IPS-NIHi11 (cell line): ENCODE measurements around the gene KCNA3.
"Not testable (repeated sequence)": the region's sequence is repeated elsewhere in the genome, so short reads cannot be mapped to it uniquely, and the experiment has no call there.

Experiments
- DNase-seq: peaks from one replicate; pipeline ENCODE4 v3.0.0; 2012; ENCODE audit warnings: mixed read lengths, low spot score

The KCNA3 gene

GRCh38 chr1:110677526-110677925, 2.8 kb upstream of the KCNA3 start:
- DNase-seq = no peak

GRCh38 chr1:110676970-110677369, 2.2 kb upstream of the KCNA3 start:
- DNase-seq = no peak

- no peak for DNase-seq
Measured at GRCh38 chr1:110675060-110675791, 486 bp upstream of the KCNA3 start.

- DNase-seq = no peak
Measured at GRCh38 chr1:110673805-110674336, 869 bp downstream of the KCNA3 start.

GRCh38 chr1:110673197-110673701, 1.5 kb downstream of the KCNA3 start:
- no peak for DNase-seq

- DNase-seq = no peak
Measured at GRCh38 chr1:110672753-110673108, 2.0 kb downstream of the KCNA3 start.

GRCh38 chr1:110672001-110672752, 2.6 kb downstream of the KCNA3 start:
- DNase-seq = peak; percentile 44

- DNase-seq = no peak
Measured at GRCh38 chr1:110671361-110671760, 3.4 kb downstream of the KCNA3 start.

GRCh38 chr1:110668549-110668948, 6.2 kb downstream of the KCNA3 start:
- no peak for DNase-seq

- no peak for DNase-seq
Measured at GRCh38 chr1:110667776-110668175, 7.0 kb downstream of the KCNA3 start.

GRCh38 chr1:110663241-110663640, 11.5 kb downstream of the KCNA3 start:
- no peak for DNase-seq

- not testable (repeated sequence) for DNase-seq
Measured at GRCh38 chr1:110659559-110659958, 15.2 kb downstream of the KCNA3 start.

GRCh38 chr1:110657351-110657750, 17.4 kb downstream of the KCNA3 start:
- DNase-seq = no peak

- no peak for DNase-seq
Measured at GRCh38 chr1:110650609-110651008, 24.1 kb downstream of the KCNA3 start.

GRCh38 chr1:110648417-110648816, 26.3 kb downstream of the KCNA3 start:
- no peak for DNase-seq

GRCh38 chr1:110647254-110647891, 27.4 kb downstream of the KCNA3 start:
- DNase-seq = no peak

- no peak for DNase-seq
Measured at GRCh38 chr1:110645821-110646735, 28.7 kb downstream of the KCNA3 start.

- no peak for DNase-seq
Measured at GRCh38 chr1:110645211-110645610, 29.5 kb downstream of the KCNA3 start.

GRCh38 chr1:110643879-110644472, 30.8 kb downstream of the KCNA3 start:
- DNase-seq = no peak

- DNase-seq = no peak
Measured at GRCh38 chr1:110639724-110640386, 34.9 kb downstream of the KCNA3 start.

- no peak for DNase-seq
Measured at GRCh38 chr1:110638556-110638955, 36.2 kb downstream of the KCNA3 start.
